RWPE2 (cell line): Measurements from ENCODE around the gene ANKRD28.

Source experiments
- ATAC-seq: fragments of 200-7000 bp; cut with Tn5 transposase; 3 replicates; pipeline ENCODE4 v1.9.1; 2021; ENCODE audit warnings: low read depth
- DNase-seq: peaks from one replicate; pipeline ENCODE4 v3.0.0-alpha.2; 2020; ENCODE audit warnings: low spot score
- H3K27ac ChIP-seq: fragments of 450-650 bp; 2 replicates; pipeline ENCODE4 v1.5.1; 2017; ENCODE audit warnings: mild to moderate bottlenecking; ENCODE audit not compliant: poor library complexity, severe bottlenecking
- H3K27me3 ChIP-seq: fragments of 250-450 bp; sonication (Bioruptor Pico); 2 replicates; pipeline ENCODE4 v1.5.1; 2021; ENCODE audit warnings: mild to moderate bottlenecking, moderate library complexity; ENCODE audit not compliant: insufficient read depth, poor library complexity, severe bottlenecking
- H3K36me3 ChIP-seq: fragments of 250-450 bp; sonication (Bioruptor Pico); 2 replicates; pipeline ENCODE4 v1.5.1; 2020; ENCODE audit warnings: low read depth, mild to moderate bottlenecking, moderate library complexity
- H3K4me1 ChIP-seq: fragments of 250-450 bp; sonication (Bioruptor Pico); 2 replicates; pipeline ENCODE4 v1.5.1; 2021; ENCODE audit warnings: mild to moderate bottlenecking, moderate library complexity; ENCODE audit not compliant: insufficient read depth, poor library complexity, severe bottlenecking
- H3K4me3 ChIP-seq: fragments of 250-450 bp; sonication (Bioruptor Pico); 2 replicates; pipeline ENCODE4 v1.5.1; 2021; ENCODE audit warnings: mild to moderate bottlenecking, moderate library complexity; ENCODE audit not compliant: severe bottlenecking
- H3K9me3 ChIP-seq: fragments of 250-450 bp; sonication (Bioruptor Pico); 2 replicates; pipeline ENCODE4 v1.5.1; 2021; ENCODE audit warnings: mild to moderate bottlenecking, moderate library complexity; ENCODE audit not compliant: severe bottlenecking
- CTCF ChIP-seq: fragments of 450-650 bp; IDR thresholded peaks from one replicate; pipeline ENCODE4 v1.5.1; 2017; ENCODE audit warnings: mild to moderate bottlenecking, moderate library complexity; ENCODE audit not compliant: poor library complexity, severe bottlenecking

Gene ANKRD28

GRCh38 chr3:15812183-15812582 is 14.4 kb upstream of the ANKRD28 start:
- Histone ChIP-seq H3K27ac (no peak overlapping the region), H3K4me1 (peaks cover 11% of the 10 kb centered on the region), H3K36me3 (peaks cover 11% of the 10 kb centered on the region; the same call in 1 of the 2 replicates), H3K9me3 (no peaks in the 10 kb centered on the region), H3K27me3 (no peaks in the 10 kb centered on the region), H3K4me3 (no peak overlapping the region)
- ATAC-seq: no peak
- no peak for DNase-seq
- peak; percentile 79 for TF ChIP-seq CTCF

- Histone ChIP-seq H3K4me3 (no peak overlapping the region), H3K27ac (no peak overlapping the region), H3K27me3 (no peaks in the 10 kb centered on the region), H3K9me3 (no peaks in the 10 kb centered on the region), H3K4me1 (peaks cover 12% of the 10 kb centered on the region), H3K36me3 (peaks cover 11% of the 10 kb centered on the region; the same call in 1 of the 2 replicates)
- DNase-seq (no peak), ATAC-seq (no peak)
- TF ChIP-seq CTCF: no peak
Measured at GRCh38 chr3:15810702-15811101, 12.9 kb upstream of the ANKRD28 start.

- DNase-seq (no peak), ATAC-seq (no peak)
- TF ChIP-seq CTCF: no peak
- H3K9me3 ChIP-seq: no peaks in the 10 kb centered on the region
- H3K36me3 ChIP-seq: peaks cover 14% of the 10 kb centered on the region; the same call in 1 of the 2 replicates
- H3K27me3 ChIP-seq: no peaks in the 10 kb centered on the region
- no peak overlapping the region for H3K27ac ChIP-seq
- H3K4me3 ChIP-seq: no peak overlapping the region
- peaks cover 24% of the 10 kb centered on the region for H3K4me1 ChIP-seq
Measured at GRCh38 chr3:15809313-15809712, 11.5 kb upstream of the ANKRD28 start.

GRCh38 chr3:15808679-15809310 is 11.0 kb upstream of the ANKRD28 start:
- Histone ChIP-seq H3K27me3 (no peaks in the 10 kb centered on the region), H3K4me3 (no peak overlapping the region), H3K9me3 (no peaks in the 10 kb centered on the region), H3K27ac (no peak overlapping the region), H3K36me3 (peaks cover 15% of the 10 kb centered on the region; the same call in 1 of the 2 replicates), H3K4me1 (peaks cover 29% of the 10 kb centered on the region)
- ATAC-seq (no peak), DNase-seq (no peak)
- no peak for TF ChIP-seq CTCF

GRCh38 chr3:15805756-15806266 is 8.0 kb upstream of the ANKRD28 start:
- H3K27ac ChIP-seq: peak overlapping the region; percentile 66
- 0 out of 2 replicates have a peak, but pooled peaks cover 3% of the 10 kb centered on the region for H3K36me3 ChIP-seq
- DNase-seq (no peak), ATAC-seq (peak; percentile 64)
- no peaks in the 10 kb centered on the region for H3K9me3 ChIP-seq
- no peak for TF ChIP-seq CTCF
- H3K27me3 ChIP-seq: no peaks in the 10 kb centered on the region
- peaks cover 39% of the 10 kb centered on the region for H3K4me1 ChIP-seq
- no peak overlapping the region for H3K4me3 ChIP-seq
